Measurements from ENCODE around the gene LOXL1.

DNA sequence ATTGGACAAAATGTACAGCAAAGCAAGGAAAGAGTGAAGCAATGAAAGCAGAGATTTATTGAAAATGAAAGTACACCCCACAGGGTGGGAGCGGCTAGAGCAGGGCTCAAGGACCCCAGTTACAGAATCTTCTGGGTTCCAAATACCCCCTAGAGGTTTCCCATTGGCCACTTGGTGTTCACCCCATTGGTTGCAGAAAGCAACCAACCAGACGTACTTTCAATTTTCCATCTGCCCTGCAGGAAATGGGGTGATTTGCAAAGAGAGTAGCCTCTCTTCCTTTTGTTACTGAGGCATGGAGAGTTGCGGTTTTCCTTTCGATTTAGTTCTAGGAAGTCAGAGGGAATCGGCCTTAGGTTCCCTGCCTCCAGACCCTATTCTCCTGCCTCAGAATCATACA, 70.7 kb downstream of the LOXL1 start:
- TF ChIP-seq EZH2 (IDR thresholded peaks at IDR 0.05; ENCODE audit: borderline replicate concordance, insufficient read depth, low read depth, low read length, poor library complexity, severe bottlenecking): no peak
- TF ChIP-seq, protein P1, sequence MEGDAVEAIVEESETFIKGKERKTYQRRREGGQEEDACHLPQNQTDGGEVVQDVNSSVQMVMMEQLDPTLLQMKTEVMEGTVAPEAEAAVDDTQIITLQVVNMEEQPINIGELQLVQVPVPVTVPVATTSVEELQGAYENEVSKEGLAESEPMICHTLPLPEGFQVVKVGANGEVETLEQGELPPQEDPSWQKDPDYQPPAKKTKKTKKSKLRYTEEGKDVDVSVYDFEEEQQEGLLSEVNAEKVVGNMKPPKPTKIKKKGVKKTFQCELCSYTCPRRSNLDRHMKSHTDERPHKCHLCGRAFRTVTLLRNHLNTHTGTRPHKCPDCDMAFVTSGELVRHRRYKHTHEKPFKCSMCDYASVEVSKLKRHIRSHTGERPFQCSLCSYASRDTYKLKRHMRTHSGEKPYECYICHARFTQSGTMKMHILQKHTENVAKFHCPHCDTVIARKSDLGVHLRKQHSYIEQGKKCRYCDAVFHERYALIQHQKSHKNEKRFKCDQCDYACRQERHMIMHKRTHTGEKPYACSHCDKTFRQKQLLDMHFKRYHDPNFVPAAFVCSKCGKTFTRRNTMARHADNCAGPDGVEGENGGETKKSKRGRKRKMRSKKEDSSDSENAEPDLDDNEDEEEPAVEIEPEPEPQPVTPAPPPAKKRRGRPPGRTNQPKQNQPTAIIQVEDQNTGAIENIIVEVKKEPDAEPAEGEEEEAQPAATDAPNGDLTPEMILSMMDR (IDR thresholded peaks at IDR 0.05): no peak

Data from B cell (primary cell).